K562 (cell line): Measurements from ENCODE around the gene TTC21A. TPM values are rescaled to one million over a fixed set of nuclear protein-coding genes. Genes with fewer than 3 reads are reported as not detected.

ENCODE experiments used
- ATAC-seq: fragments of 200-7000 bp; cut with Tn5 transposase; 3 replicates; pipeline ENCODE4 v1.9.1; 2020; ENCODE audit warnings: moderate library complexity
- BruUV-seq: library from RNA; stranded (reverse); fragments of 400-500 nt; replicated peaks from 2 replicates; lab custom pipeline; 2021; lab: Mats Ljungman, UMichigan
- CTCF ChIA-PET: fragments of 300-600 bp; formaldehyde crosslinking; extraction: SDS; loops from one replicate; lab custom pipeline; 2021; ENCODE audit warnings: low intra/inter-chr PET ratio; lab: Yijun Ruan, JAX
- POLR2A ChIA-PET: fragments of 300-600, 350-650 bp; sonication (Branson Sonifier 250); formaldehyde crosslinking; extraction: SDS; loops from one replicate; lab custom pipeline; 2021; ENCODE audit warnings: antibody characterized with exemption, inconsistent platforms; lab: Yijun Ruan, JAX
- DNase-seq, 4 experiments: peaks; one replicate each; pipeline versions ENCODE4 v3.0.0 to v3.0.0-alpha.2; 2011 to 2018; ENCODE audit warnings: low spot score in 3 of 4, mixed read lengths in 3 of 4; ENCODE audit errors: extremely low read depth in 1 of 4
- FAIRE-seq: peaks from 2 replicates; lab custom pipeline; 2011; peaks lifted over from hg19 to GRCh38; lab: Jason Lieb, UNC
- H2AFZ ChIP-seq: 2 replicates; pipeline ENCODE4 v1.6.0; 2011; ENCODE audit warnings: low read depth, low read length, control low read depth, inconsistent platforms
- H3K27ac ChIP-seq: fragments of 200-600 bp; 3 replicates; pipeline ENCODE4 v1.8.0; 2011; ENCODE audit warnings: low read depth, mild to moderate bottlenecking, control low read depth, inconsistent platforms, low read length, moderate library complexity, mixed read lengths; ENCODE audit errors: extremely low read depth
- H3K27me3 ChIP-seq, 2 experiments: fragments of 300-600 bp in 1 of 2; 2 replicates in 1 of 2; 3 replicates in 1 of 2; pipeline versions ENCODE4 v1.6.0 to v1.8.0; 2011; ENCODE audit warnings: inconsistent platforms in 2 of 2, low read length in 2 of 2, mild to moderate bottlenecking in 1 of 2, mixed read lengths in 1 of 2, moderate library complexity in 1 of 2; ENCODE audit not compliant: control insufficient read depth in 2 of 2, insufficient read depth in 2 of 2
- H3K36me3 ChIP-seq: fragments of 300-600 bp; 3 replicates; pipeline ENCODE4 v1.8.0; 2011; ENCODE audit warnings: mild to moderate bottlenecking, low read length, inconsistent platforms; ENCODE audit not compliant: control insufficient read depth, insufficient read depth
- H3K4me1 ChIP-seq, 2 experiments: fragments of 200-600 bp in 1 of 2; replicated peaks in 1 of 2; 2 replicates in 1 of 2; 3 replicates in 1 of 2; pipeline versions ENCODE4 v1.5.1 to v1.8.0; 2011; ENCODE audit warnings: inconsistent platforms in 2 of 2, low read length in 2 of 2, mild to moderate bottlenecking in 1 of 2, mixed read lengths in 1 of 2, moderate library complexity in 1 of 2; ENCODE audit not compliant: control insufficient read depth in 2 of 2, insufficient read depth in 2 of 2
- H3K4me2 ChIP-seq: 2 replicates; pipeline ENCODE4 v1.6.1; 2011; ENCODE audit warnings: low read length, control low read depth, inconsistent platforms, mixed read lengths; ENCODE audit not compliant: insufficient read depth
- H3K4me3 ChIP-seq: fragments of 200-600 bp; sonication (generic), shearing (Covaris generic); 2 replicates; pipeline ENCODE4 v1.5.1; 2016; ENCODE audit warnings: control low read depth, inconsistent platforms
- H3K79me2 ChIP-seq: fragments of 200-600 bp; 3 replicates; pipeline ENCODE4 v1.8.0; 2011; ENCODE audit warnings: low read length, inconsistent platforms; ENCODE audit not compliant: control insufficient read depth, insufficient read depth
- H3K9ac ChIP-seq, 2 experiments: 2 replicates each; pipeline versions ENCODE4 v1.6.0 to v1.6.1; 2011; ENCODE audit warnings: low read depth in 2 of 2, low read length in 2 of 2, control low read depth in 1 of 2, inconsistent platforms in 1 of 2, mild to moderate bottlenecking in 1 of 2, mixed read lengths in 1 of 2; ENCODE audit not compliant: insufficient read depth in 1 of 2
- H3K9me1 ChIP-seq: one replicate; pipeline ENCODE4 v1.6.0; 2011; ENCODE audit warnings: inconsistent platforms, mild to moderate bottlenecking, low read length, moderate library complexity; ENCODE audit not compliant: control insufficient read depth, insufficient read depth
- H3K9me3 ChIP-seq: replicated peaks from 2 replicates; pipeline ENCODE4 v1.5.1; 2011; ENCODE audit warnings: low read depth, low read length, inconsistent platforms; ENCODE audit not compliant: control insufficient read depth, insufficient read depth
- H4K20me1 ChIP-seq: replicated peaks from 2 replicates; pipeline ENCODE4 v1.6.1; 2011; ENCODE audit warnings: low read length, inconsistent platforms, mixed read lengths; ENCODE audit not compliant: control insufficient read depth, insufficient read depth
- CBX1 ChIP-seq: sonication (generic); IDR thresholded peaks from 2 replicates; pipeline ENCODE4 v1.6.1; 2016; ENCODE audit warnings: antibody characterized with exemption, low read depth, mild to moderate bottlenecking
- ELF1 ChIP-seq: fragments of 200-800 bp; sonication (Bioruptor generic); IDR thresholded peaks from 2 replicates; pipeline ENCODE4 v1.6.1; 2016; ENCODE audit warnings: missing genetic modification characterization, missing compliant biosample characterization
- ELF2 ChIP-seq: fragments of 250-450 bp; sonication (Bioruptor Pico); IDR thresholded peaks from 2 replicates; pipeline ENCODE4 v1.5.0; 2021; ENCODE audit warnings: mild to moderate bottlenecking
- GABPA ChIP-seq: fragments of 200-800 bp; sonication (Bioruptor generic); conservative IDR thresholded peaks from 2 replicates; pipeline ENCODE4 v1.6.1; 2016; ENCODE audit warnings: low read depth, missing genetic modification characterization, missing compliant biosample characterization
- HDGF ChIP-seq: fragments of 450-650 bp; IDR thresholded peaks from 2 replicates; pipeline ENCODE4 v1.6.1; 2016
- ILF3 ChIP-seq: fragments of 450-650 bp; IDR thresholded peaks from 2 replicates; pipeline ENCODE4 v1.6.1; 2018; ENCODE audit warnings: antibody characterized with exemption, mild to moderate bottlenecking, moderate library complexity, borderline replicate concordance
- KDM4B ChIP-seq, 2 experiments: fragments of 450-650 bp in 1 of 2; sonication (generic) in 1 of 2; IDR thresholded peaks; 2 replicates each; pipeline ENCODE4 v1.6.1; 2016 to 2017; ENCODE audit warnings: borderline replicate concordance in 2 of 2, antibody characterized with exemption in 1 of 2, low read depth in 1 of 2, mild to moderate bottlenecking in 1 of 2
- MEIS2 ChIP-seq: fragments of 450-650 bp; IDR thresholded peaks from 2 replicates; pipeline ENCODE4 v1.6.1; 2014; ENCODE audit warnings: mild to moderate bottlenecking; ENCODE audit not compliant: partially characterized antibody
- NRF1 ChIP-seq, 2 experiments: fragments of 450-650 bp; IDR thresholded peaks in 1 of 2; conservative IDR thresholded peaks in 1 of 2; 2 replicates each; pipeline ENCODE4 v1.6.1; 2014; ENCODE audit warnings: mild to moderate bottlenecking in 2 of 2
- PATZ1 ChIP-seq: fragments of 250-450 bp; sonication (Bioruptor Pico); IDR thresholded peaks from 2 replicates; pipeline ENCODE4 v1.5.0; 2020; ENCODE audit warnings: mild to moderate bottlenecking, borderline replicate concordance
- RAD21 ChIP-seq, 2 experiments: fragments of 250-450 bp in 1 of 2; fragments of 450-650 bp in 1 of 2; sonication (Bioruptor Pico) in 1 of 2; formaldehyde crosslinking in 1 of 2; IDR thresholded peaks in 1 of 2; conservative IDR thresholded peaks in 1 of 2; 2 replicates each; pipeline versions ENCODE4 v1.4.0 to v1.8.0; 2020 to 2022; ENCODE audit warnings: mild to moderate bottlenecking in 2 of 2, moderate library complexity in 1 of 2
- SAFB2 ChIP-seq: fragments of 200-400 bp; formaldehyde crosslinking; IDR thresholded peaks from 2 replicates; pipeline ENCODE4 v1.6.1; 2018; ENCODE audit warnings: borderline replicate concordance, low read length, low read depth, moderate library complexity; ENCODE audit not compliant: severe bottlenecking
- ZC3H8 ChIP-seq: fragments of 450-650 bp; IDR thresholded peaks from 2 replicates; pipeline ENCODE4 v1.6.1; 2017
- ZNF384 ChIP-seq: IDR thresholded peaks from 2 replicates; pipeline ENCODE4 v1.6.1; 2012; ENCODE audit warnings: low read depth, low read length, improper control_type of control experiment
- WGBS: fragments of 100-300 bp; shearing (Covaris generic); methylation state at CpG from one replicate; pipeline ENCODE4 v1.1.6; 2016; ENCODE audit warnings: low coverage, mixed read lengths; ENCODE audit not compliant: insufficient coverage; ENCODE audit errors: missing lambda C conversion rate; 5-methylcytosine and 5-hydroxymethylcytosine counted together
- in situ Hi-C: fragments of 300-500 bp; cut with MboI; formaldehyde crosslinking; loops from 4 replicates; pipeline ENCODE4 v1.15.0; 2018; ENCODE audit warnings: inconsistent platforms, mixed read lengths
- intact Hi-C: fragments of 100-400 bp; cut with micrococcal nuclease; formaldehyde crosslinking; loops from 2 replicates; pipeline ENCODE4 v1.14.2; 2022
- polyA plus RNA-seq, 8 experiments: library from polyadenylated mRNA; depleted of rRNA in 4 of 8; stranded (reverse) in 5 of 8; unstranded in 3 of 8; fragments of >200 nt; fragmentation: Nextera tagmentation in 2 of 8; fragmentation: Illumina TruSeq in 1 of 8; extraction: Ambion mirVana in 2 of 8; extraction: Trizol in 1 of 8; gene quantifications; 2 replicates each; pipeline versions ENCODE4 v1.2.1 to v1.2.3, GENCODE V29; 2011 to 2014; ENCODE audit warnings: inconsistent platforms in 1 of 8, missing spikeins in 1 of 8
- total RNA-seq, 7 experiments: library from RNA; depleted of rRNA in 6 of 7; stranded (reverse); fragments of >200 nt in 6 of 7; fragmentation: Illumina TruSeq in 2 of 7; extraction: Trizol in 2 of 7; gene quantifications; 2 replicates each; pipeline versions ENCODE4 v1.2.1 to v1.2.3, GENCODE V29; 2011 to 2021; ENCODE audit warnings: low replicate concordance in 1 of 7
- TF ChIP-seq, protein P1 (sequence below): fragments of 450-650 bp; conservative IDR thresholded peaks from 2 replicates; pipeline ENCODE4 v1.6.1; 2016; ENCODE audit warnings: missing genetic modification characterization, low read depth, mild to moderate bottlenecking, control low read depth, missing compliant biosample characterization
- TF ChIP-seq, protein P2 (sequence below): sonication (generic); formaldehyde crosslinking; IDR thresholded peaks from 2 replicates; pipeline ENCODE4 v1.8.0; 2022; ENCODE audit warnings: mild to moderate bottlenecking, missing genetic modification reagents

TTC21A gene
- total and polyA plus RNA-seq, 9 of the 15 experiments (the other 6 are each of a cell fraction or from before 2014, with no cell fraction given), result 0.22 to 1.4 (median 0.70) TPM

DNA sequence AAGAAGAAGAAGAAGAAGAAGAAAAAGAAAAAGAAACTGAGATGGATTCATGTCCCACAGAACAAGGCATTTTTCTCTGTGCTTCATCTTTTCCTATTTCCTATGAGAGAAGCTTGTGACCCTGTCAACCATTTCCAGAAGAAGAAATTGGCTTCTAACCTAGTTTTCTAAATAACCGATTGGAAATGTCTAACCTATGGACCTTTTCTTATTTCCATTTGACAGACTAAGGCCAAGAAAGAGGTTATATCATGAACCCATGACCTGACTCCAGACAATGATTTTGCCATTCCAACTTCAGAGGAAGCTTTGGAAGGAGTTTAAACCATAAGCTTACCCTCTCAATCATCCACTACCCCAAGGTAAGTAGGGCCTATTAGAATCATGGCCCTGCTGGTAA, 62.2 kb downstream of the TTC21A start (continued):
- no peak for TF ChIP-seq ELF1 (tag)

DNA sequence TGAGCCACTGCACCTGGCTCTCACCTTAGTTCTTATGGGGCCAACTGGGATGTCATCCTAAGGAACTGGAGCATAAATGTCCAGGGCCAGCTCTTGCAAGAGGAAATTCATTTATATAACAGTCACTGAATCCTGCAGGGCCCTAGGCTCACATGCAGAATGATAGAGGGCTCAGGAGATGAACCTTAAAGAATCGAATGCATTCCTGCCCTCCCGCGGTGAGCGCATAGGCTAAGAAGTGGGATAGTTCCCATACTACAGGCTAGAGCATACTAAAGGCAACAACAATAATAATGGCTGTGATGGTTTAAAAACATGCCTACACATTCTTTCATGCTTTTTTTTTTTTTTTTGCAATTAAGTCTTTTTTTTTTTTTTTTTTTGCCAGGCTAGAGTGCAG, 63.0 kb downstream of the TTC21A start:
- DNase-seq (no peak), FAIRE-seq (no peak), ATAC-seq (no peak)
- POLR2A ChIA-PET, result interaction anchor here (2.3 kb wide), 1 partner anchor 8 kb away, joined by 10 read pairs; no protein-coding TSS in a partner anchor
- Histone ChIP-seq H3K9me1 (no peaks in the 10 kb centered on the region), H3K27me3 (no peaks in the 10 kb centered on the region), H3K36me3 (no peaks in the 10 kb centered on the region), H3K4me3 (no peak overlapping the region), H4K20me1 (no peaks in the 10 kb centered on the region), H2AFZ (no peak overlapping the region), H3K4me2 (no peak overlapping the region), H3K79me2 (no peaks in the 10 kb centered on the region), H3K9me3 (no peaks in the 10 kb centered on the region), H3K4me1 (peaks cover 7 to 25% of the 10 kb centered on the region in 2 experiments), H3K27ac (no peak overlapping the region), H3K9ac (no peak overlapping the region)
- intact Hi-C loops (no loop called here), in situ Hi-C loops (no loop called here)
- BruUV-seq, result no TSS peak
- WGBS, result 85% methylated on average over 4 of the region's 4 CpGs
- CTCF ChIA-PET, result interaction anchor here (0.6 kb wide), 1 partner anchor 117 kb away, joined by 4 read pairs; no protein-coding TSS in a partner anchor
- TF ChIP-seq ZNF384, result no peak
- TF ChIP-seq MEIS2, result no peak
- TF ChIP-seq RAD21 (CRISPR knock-in tag; conservative IDR thresholded peaks at IDR 0.05 in 1 of 2, IDR thresholded peaks at IDR 0.05 in 1 of 2), result no peak
- no peak for TF ChIP-seq SAFB2
- no peak for TF ChIP-seq NRF1 (conservative IDR thresholded peaks at IDR 0.05 in 1 of 2, IDR thresholded peaks at IDR 0.05 in 1 of 2)
- no peak for TF ChIP-seq CBX1
- TF ChIP-seq GABPA (tag), result no peak
- TF ChIP-seq ILF3, result no peak
- no peak for TF ChIP-seq ELF2 (CRISPR knock-in tag)
- TF ChIP-seq KDM4B (IDR thresholded peaks at IDR 0.05; ENCODE audit: borderline replicate concordance in 2 of 2, low read depth in 1 of 2), result no peak
- TF ChIP-seq, protein P1, sequence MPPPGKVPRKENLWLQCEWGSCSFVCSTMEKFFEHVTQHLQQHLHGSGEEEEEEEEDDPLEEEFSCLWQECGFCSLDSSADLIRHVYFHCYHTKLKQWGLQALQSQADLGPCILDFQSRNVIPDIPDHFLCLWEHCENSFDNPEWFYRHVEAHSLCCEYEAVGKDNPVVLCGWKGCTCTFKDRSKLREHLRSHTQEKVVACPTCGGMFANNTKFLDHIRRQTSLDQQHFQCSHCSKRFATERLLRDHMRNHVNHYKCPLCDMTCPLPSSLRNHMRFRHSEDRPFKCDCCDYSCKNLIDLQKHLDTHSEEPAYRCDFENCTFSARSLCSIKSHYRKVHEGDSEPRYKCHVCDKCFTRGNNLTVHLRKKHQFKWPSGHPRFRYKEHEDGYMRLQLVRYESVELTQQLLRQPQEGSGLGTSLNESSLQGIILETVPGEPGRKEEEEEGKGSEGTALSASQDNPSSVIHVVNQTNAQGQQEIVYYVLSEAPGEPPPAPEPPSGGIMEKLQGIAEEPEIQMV, result no peak
- TF ChIP-seq, protein P2, sequence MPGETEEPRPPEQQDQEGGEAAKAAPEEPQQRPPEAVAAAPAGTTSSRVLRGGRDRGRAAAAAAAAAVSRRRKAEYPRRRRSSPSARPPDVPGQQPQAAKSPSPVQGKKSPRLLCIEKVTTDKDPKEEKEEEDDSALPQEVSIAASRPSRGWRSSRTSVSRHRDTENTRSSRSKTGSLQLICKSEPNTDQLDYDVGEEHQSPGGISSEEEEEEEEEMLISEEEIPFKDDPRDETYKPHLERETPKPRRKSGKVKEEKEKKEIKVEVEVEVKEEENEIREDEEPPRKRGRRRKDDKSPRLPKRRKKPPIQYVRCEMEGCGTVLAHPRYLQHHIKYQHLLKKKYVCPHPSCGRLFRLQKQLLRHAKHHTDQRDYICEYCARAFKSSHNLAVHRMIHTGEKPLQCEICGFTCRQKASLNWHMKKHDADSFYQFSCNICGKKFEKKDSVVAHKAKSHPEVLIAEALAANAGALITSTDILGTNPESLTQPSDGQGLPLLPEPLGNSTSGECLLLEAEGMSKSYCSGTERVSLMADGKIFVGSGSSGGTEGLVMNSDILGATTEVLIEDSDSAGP (CRISPR knock-in tag), result no peak
- TF ChIP-seq ZC3H8, result no peak
- TF ChIP-seq HDGF, result no peak
- TF ChIP-seq PATZ1 (CRISPR knock-in tag), result no peak
